Upper lobe of right lung (tissue), 1 donor: ENCODE measurements around the gene RRP8. TPM values are rescaled to one million over a fixed set of nuclear protein-coding genes. Genes with fewer than 3 reads are reported as not detected.

Experiments
- ATAC-seq: fragments of 200-7000 bp; cut with Tn5 transposase; one replicate; pipeline ENCODE4 v1.9.1; 2020; ENCODE audit warnings: mild to moderate bottlenecking, moderate library complexity
- DNase-seq: peaks from one replicate; pipeline ENCODE4 v3.0.0-alpha.2; 2020
- H3K27ac ChIP-seq: fragments of 200-600 bp; one replicate; pipeline ENCODE4 v1.8.0; 2022
- H3K27me3 ChIP-seq: fragments of 200-600 bp; one replicate; pipeline ENCODE4 v1.8.0; 2022; ENCODE audit warnings: mild to moderate bottlenecking
- H3K36me3 ChIP-seq: fragments of 200-600 bp; one replicate; pipeline ENCODE4 v1.8.0; 2022
- H3K4me1 ChIP-seq: fragments of 200-600 bp; one replicate; pipeline ENCODE4 v1.8.0; 2022
- H3K4me3 ChIP-seq: fragments of 200-600 bp; one replicate; pipeline ENCODE4 v1.8.0; 2022; ENCODE audit warnings: mild to moderate bottlenecking
- H3K9me3 ChIP-seq: fragments of 200-600 bp; one replicate; pipeline ENCODE4 v1.8.0; 2022
- CTCF ChIP-seq: fragments of 200-600 bp; IDR thresholded peaks from one replicate; pipeline ENCODE4 v1.8.0; 2022; ENCODE audit warnings: antibody characterized with exemption
- intact Hi-C: fragments of 100-400 bp; cut with DNase I; formaldehyde crosslinking; loops from one replicate; pipeline ENCODE4 v1.11.0; 2022
- total RNA-seq: library from RNA; stranded (reverse); fragmentation: NEBNext Ultra II Directional; extraction: Animal tissue kit (Norgen Biotek cat#: 25700); gene quantifications from one replicate; pipeline ENCODE4 v1.2.1, GENCODE V29; 2021
- donor health status: DM: no; HTN: yes; CAD: no; lungs with severe emphysema.

The RRP8 gene
- total RNA-seq, 1 donor from 2014 or later: 17.9 TPM

GRCh38 chr11:6648501-6648900 is 45.1 kb upstream of the RRP8 start:
- Histone ChIP-seq H3K9me3 (no peaks in the 10 kb centered on the region), H3K4me1 (peaks cover 31% of the 10 kb centered on the region), H3K4me3 (no peak overlapping the region), H3K27me3 (no peaks in the 10 kb centered on the region), H3K27ac (no peak overlapping the region), H3K36me3 (no peaks in the 10 kb centered on the region)
- intact Hi-C loops: no loop called here
- DNase-seq (no peak), ATAC-seq (peak; percentile 28)
- no peak for TF ChIP-seq CTCF

DNA sequence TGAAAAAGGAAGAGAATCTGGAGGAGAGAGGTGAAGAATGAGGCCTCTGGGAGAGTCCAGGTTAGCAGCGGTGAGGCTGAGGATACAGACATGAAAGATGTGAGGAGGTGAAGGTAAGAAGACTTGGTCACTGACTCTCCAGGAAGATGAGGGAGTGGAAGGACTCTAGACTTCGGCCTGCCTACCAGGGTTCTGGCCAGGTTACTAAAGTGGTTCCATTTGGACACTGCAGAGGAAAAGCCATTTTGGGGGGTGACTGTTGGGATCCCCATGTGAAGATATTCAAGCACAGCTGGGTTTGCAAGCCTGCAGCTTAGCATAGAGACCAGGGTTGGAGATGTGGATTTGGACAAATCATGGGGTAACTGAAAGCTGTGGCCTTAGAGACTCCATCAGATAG is 44.4 kb upstream of the RRP8 start:
- H3K4me3 ChIP-seq: no peak overlapping the region
- H3K27ac ChIP-seq: peak overlapping the region; percentile 66

DNA sequence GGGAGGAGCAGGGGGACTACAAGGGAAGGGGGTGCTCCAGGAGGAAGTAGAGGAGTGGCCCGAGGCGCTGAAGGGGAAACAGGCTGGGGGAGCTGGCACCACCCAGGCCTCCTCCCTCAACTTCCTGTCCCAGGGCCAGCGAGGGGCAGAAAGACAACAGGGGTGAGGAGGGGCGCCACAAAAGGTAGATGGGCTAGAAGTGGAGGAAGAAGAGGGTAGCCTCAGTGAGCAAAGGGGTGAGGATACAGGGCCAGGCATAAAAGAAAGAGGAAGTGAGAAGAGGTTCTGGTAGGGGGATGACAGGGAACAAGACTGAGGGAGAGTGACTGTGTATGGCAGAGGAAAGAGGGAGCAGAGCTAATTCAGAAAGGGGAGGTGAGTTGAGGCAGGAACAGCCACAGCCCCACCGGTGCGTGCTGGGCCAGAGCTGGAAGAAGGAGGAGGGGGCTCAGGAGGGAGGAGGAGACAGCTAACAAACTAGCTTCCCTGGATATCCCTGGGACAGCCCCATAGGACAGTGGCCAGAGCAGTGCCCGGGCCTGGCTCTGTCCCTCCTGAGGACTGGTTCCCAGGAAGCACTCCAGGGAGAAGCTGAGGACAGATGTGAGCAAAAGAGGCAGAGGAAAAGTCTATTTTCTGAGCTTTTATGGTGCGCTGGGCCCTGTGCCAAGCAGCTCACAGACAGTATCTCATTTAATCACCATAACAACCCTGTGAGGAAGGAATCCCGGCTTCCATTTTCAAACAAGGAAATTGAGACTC is 43.7 kb upstream of the RRP8 start:
- intact Hi-C loops: no loop called here
- Histone ChIP-seq H3K36me3 (no peaks in the 10 kb centered on the region), H3K27ac (peak overlapping the region; percentile 66), H3K27me3 (no peaks in the 10 kb centered on the region), H3K9me3 (no peaks in the 10 kb centered on the region), H3K4me3 (no peak overlapping the region), H3K4me1 (peaks cover 24% of the 10 kb centered on the region)
- no peak for TF ChIP-seq CTCF
- DNase-seq (no peak), ATAC-seq (peak; percentile 54)

More for the DNA sequence above, 44.4 kb upstream of the RRP8 start:
- no peaks in the 10 kb centered on the region for H3K36me3 ChIP-seq
- intact Hi-C loops: no loop called here
- TF ChIP-seq CTCF: no peak
- no peaks in the 10 kb centered on the region for H3K27me3 ChIP-seq
- H3K9me3 ChIP-seq: no peaks in the 10 kb centered on the region
- no peak for DNase-seq
- ATAC-seq: no peak
- peaks cover 31% of the 10 kb centered on the region for H3K4me1 ChIP-seq

GRCh38 chr11:6646576-6646917 is 43.1 kb upstream of the RRP8 start:
- Histone ChIP-seq H3K4me3 (no peak overlapping the region), H3K27ac (peak overlapping the region; percentile 66), H3K27me3 (no peaks in the 10 kb centered on the region), H3K4me1 (peaks cover 24% of the 10 kb centered on the region), H3K36me3 (no peaks in the 10 kb centered on the region), H3K9me3 (no peaks in the 10 kb centered on the region)
- ATAC-seq: no peak
- DNase-seq: no peak
- no peak for TF ChIP-seq CTCF
- intact Hi-C loops: no loop called here

DNA sequence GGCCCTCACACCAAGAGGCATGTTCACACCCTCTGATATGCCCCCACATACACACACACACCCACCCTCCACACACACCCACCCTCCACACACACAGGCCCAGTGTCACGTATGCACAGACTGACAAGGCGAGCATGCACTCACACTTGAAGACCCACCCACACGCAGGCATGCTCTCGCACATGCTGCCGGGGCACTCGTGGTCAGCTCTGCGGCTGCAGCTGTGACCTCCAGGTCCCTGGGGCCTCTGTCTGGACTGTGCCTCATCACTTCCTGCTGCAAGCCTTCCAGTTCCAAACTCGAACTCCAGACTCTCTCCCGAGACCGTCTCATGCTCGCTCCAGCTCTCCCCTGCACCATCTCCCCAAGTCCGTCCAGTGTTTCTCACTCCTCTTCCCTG is 42.7 kb upstream of the RRP8 start:
- DNase-seq: no peak
- TF ChIP-seq CTCF: no peak
- intact Hi-C loops: no loop called here
- Histone ChIP-seq H3K4me3 (no peak overlapping the region), H3K27me3 (no peaks in the 10 kb centered on the region), H3K27ac (peak overlapping the region; percentile 47), H3K9me3 (no peaks in the 10 kb centered on the region), H3K4me1 (peaks cover 24% of the 10 kb centered on the region), H3K36me3 (no peaks in the 10 kb centered on the region)
- ATAC-seq: peak; percentile 44

- no peak overlapping the region for H3K4me3 ChIP-seq
- H3K36me3 ChIP-seq: no peaks in the 10 kb centered on the region
- no peak for TF ChIP-seq CTCF
- no peaks in the 10 kb centered on the region for H3K27me3 ChIP-seq
- H3K27ac ChIP-seq: no peak overlapping the region
- intact Hi-C loops: no loop called here
- H3K9me3 ChIP-seq: no peaks in the 10 kb centered on the region
- ATAC-seq (no peak), DNase-seq (no peak)
- H3K4me1 ChIP-seq: peaks cover 32% of the 10 kb centered on the region
Observed at GRCh38 chr11:6642957-6643356, 39.5 kb upstream of the RRP8 start.
